RKO (cell line): ENCODE results near the gene MOCOS.

ENCODE experiments used
- DNase-seq: peaks from one replicate; pipeline ENCODE4 v3.0.0-alpha.2; 2016; ENCODE audit warnings: low spot score

Gene MOCOS

DNA sequence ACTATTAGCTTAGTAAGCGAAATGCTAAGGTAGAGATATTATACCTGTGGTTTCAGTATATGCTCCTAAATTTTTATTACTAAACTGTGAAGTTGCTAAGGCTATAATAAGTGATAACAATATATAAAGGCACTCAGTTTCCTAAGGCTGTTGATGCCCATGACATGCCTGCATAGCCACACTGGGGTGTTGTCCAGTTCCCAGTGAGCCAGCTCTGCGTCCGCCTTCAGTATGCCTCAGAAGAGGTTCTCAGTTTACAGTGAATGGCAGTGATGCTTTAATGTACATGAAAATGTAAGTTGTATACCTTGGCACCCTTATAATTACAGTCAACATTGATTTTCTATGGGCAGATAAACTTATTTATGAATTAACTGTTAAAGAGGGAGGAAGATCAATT lies 117.4 kb downstream of the MOCOS start:
- DNase-seq, result no peak

DNA sequence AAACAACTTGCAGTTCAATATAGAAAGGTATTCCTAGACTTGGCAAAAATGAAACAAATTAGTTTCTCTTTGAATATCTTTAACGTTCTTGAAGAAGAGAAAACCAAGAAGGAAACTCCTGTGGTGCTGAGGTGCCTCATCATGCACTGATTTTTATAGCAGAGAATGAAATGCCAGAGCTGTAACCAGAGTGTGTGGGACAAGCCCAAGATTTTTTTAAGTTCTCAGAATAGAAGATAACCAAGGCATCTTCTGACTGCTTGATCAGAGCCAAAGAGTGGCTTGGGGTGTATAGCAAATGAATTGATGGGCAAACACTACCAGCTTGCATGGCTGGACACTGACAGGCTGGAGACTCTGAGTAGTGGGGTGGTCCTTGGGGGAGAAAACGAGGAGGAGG lies 118.1 kb downstream of the MOCOS start:
- DNase-seq, result no peak

DNA sequence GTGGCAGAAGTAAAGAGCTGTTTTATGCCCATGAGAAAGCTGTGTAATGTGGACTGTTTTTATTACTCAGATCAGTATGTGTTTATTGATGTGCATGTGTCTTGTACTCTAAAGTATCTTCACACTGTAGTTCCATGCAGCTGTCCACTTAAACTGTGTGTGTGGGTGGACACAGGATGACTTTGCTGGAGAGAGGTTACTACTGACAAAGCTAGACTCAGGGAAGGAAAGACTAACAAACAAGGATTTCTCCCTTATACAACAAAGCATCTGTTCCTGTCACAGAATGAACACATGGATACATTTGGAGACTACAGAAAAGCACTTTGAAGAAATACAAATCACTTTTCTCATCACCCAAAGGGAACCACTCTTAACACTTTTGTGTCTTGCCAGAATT lies 120.2 kb downstream of the MOCOS start:
- DNase-seq, result no peak

DNA sequence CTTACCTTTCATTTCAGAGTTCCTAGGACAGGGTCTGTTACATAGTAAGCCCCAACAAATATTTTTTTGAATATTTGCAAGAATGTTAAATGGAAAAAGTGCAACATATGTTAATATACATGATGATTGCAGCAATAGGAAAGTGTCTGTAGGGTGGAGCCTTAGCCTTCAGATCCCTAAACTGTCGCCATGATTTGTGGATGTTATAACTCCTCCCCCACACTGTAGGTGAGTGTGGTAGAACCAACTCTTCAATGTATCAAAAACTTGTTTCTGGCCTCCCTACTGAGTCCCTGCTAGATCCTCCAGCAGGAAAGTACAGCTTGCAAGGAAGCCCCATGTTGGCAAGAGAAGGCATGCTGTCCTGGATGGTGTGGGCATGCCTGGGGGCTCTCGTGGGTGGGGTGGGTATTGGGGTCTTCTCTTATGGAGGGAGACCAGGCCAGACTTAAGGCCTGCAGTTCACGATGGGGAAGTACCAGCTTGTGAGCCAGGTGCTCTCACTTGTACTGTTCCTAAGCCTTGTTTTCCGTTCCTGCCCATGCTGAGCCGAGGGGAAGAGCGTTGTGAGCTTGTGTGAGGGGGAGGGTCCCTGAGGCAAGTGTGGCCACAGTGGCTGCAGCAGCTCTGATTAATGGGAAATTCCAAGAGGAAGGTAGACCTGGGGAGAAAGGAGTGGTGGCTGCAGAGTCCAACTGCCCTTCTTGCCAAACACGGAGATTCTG lies 121.6 kb downstream of the MOCOS start:
- DNase-seq, result no peak

DNA sequence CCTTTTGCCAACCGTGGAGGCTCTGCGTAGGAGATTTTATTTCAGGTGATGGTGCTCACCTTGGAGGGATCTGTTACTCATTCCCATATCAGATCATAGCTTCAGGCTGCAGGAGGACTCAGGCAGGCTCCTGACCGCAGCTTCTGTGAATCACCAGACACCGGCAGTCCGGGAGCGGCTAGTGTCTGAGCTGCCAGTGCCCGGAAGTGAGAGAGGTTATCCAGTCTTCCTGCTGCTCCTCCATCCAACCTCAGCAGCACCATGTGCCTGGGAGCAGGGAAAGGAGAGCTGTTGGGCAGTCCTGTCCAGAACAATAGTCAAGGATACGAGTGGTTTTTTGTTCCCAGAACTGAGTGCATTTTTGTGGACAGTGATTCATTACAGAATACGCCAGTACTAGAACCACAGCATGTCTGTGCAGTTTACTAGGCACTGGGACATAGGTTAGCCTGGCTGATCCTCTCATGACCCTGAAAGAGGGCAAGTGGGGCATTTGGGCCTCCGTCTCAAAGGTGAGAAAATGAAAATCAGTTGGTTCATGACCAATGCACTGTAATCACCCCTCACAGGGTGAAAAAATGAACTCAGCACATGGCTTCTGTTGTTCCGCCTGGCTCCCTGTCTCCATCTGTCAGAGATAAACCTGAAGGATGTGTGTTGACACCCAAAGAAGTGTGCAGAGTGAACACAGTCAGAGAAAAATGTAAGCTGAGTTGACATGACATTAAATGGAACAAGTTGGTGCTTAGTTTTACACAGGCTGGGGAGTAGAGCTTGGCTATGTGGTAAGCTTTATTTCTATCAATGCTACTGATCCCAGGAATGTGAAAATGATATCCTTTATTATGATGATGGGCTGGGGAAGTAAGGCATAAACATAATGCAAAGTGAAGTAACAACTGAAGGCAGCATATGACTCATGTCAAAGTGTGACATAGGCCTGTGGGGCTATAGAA lies 122.4 kb downstream of the MOCOS start:
- peak; percentile 89 for DNase-seq

DNA sequence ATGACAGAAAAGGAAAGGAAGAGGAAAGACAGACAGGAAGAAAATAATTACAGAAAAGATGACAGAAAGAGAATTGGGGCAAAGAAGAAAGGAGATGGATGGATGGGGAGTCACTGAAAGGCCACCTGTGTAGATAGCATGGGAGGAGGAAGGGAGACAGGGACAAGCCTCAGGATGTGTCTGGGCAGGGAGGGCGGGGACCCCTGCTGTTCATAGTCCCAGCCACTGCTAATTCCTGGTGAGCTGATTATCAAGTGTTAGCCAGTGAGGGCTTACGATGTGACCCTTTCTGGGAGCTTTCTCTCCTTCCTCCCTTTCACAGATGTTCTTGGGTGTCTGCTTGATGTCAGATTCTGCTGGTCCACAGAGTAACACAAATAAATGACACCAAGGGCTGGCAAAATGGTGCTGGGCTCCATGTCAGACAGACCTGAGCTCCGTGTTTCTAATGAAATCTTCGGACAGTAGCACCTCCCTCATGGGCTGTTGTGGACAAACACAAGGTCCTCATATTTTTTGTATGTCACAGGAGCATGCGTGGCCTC lies 123.8 kb downstream of the MOCOS start:
- DNase-seq, result no peak

DNA sequence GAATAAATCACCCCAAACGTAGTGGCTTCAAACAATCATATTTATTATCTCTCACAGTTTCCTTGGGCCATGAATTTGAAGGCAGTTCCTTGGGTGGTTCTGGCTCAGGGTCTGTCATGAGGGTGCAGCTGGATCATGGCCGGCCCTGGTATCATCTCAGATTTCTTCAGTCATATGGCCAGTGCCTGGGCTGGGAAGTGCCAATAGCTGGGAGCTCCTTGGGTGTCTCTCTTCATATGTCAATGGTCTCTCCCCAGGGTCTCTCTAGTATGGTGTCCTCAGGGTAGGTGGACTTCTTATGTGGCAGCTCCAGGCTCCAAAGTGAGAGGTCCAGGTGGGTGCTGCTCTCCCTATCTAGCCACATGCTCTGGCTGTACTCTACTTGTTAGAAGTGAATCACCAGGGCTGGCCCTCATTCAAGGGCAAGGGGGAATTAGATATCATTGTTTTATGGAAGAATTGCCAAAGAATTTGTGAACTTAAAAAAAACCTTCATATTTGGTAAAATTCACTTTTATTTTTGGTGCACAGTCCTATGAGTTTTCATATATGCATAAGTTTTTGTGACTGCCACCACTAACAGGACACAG lies 125.6 kb downstream of the MOCOS start:
- no peak for DNase-seq

DNA sequence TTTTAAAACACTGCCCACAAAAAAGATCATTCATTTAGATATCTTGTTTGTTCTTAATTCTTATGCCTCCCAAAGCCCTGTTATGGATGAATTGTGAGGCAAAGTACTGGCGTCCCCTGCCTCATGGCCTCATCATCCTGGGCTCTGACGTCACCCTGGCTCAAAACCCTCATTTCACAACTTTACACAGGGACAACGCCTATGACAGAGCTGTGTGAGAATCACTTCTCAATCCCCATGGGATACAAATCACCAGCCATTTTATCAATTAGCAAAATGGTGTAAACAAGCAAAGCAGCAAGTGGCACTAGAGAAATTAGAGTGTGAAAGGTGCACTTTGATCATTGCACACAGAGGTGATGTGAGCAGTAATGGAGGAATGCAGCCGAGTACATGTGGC lies 126.8 kb downstream of the MOCOS start:
- DNase-seq, result no peak

DNA sequence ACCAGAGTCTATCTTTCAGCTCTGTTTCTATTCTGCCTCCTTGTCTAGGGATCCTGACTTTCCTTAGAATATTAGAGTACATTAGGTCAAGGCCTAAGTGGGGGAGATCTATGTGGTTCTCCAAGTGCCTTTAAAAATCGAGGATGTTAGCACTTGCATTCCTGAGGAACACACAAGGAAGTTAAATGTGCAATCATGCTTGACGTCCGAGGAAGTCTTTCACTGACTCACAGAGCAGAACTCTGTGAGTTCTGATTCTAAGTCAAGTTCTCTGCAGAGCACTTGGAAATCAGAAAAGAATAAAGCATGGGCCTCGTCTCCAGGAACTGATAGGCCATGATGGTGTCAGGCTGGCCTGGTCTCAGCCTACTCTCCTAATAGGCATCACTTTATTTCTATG lies 127.5 kb downstream of the MOCOS start:
- DNase-seq, result no peak

DNA sequence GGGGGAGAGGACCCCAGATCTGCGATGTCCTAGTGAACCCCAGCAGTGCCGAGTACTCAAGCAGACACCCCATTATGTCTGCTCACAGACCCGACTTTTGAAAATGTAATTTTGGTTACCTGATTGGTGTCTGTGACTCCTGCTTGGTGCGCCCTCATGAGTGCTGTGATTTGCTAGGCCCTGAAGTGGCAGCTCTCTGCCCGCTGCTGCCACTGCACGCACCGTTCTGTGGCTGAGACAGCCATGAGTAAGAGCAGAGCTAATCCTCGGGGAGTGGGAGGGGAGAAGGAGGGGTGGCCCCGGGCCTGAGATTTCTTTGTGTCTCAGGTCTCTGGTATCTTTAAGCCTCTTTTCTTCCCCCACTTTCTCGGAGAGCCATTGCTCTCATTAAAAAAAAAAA lies 128.4 kb downstream of the MOCOS start:
- DNase-seq, result peak; percentile 9

DNA sequence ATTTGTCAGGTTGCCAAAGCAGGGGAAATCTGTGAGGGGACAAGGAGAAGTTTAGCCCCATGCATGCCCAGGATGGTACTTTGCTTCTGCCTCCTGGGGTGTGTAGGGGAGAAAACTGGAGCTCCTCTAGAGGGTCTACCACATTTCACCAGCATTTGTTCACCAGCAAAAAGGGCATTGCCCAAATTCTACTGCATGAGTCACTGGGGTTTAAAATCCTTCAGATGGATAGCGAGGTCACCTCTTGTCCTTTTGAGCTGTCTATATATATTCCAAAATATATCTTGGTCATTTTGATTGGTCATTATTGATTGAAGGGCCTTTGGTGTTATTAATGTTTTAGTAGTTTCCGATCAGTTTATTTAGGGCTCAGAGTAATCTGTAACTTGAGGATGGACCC lies 128.9 kb downstream of the MOCOS start:
- DNase-seq, result no peak
